Measurements from ENCODE around the gene IRF8. TPM values are rescaled to one million over a fixed set of nuclear protein-coding genes. Genes with fewer than 3 reads are reported as not detected.

IRF8 gene
- polyA plus RNA-seq, 1 of the 3 experiments (the other 2 are of a cell fraction): not detected

DNA sequence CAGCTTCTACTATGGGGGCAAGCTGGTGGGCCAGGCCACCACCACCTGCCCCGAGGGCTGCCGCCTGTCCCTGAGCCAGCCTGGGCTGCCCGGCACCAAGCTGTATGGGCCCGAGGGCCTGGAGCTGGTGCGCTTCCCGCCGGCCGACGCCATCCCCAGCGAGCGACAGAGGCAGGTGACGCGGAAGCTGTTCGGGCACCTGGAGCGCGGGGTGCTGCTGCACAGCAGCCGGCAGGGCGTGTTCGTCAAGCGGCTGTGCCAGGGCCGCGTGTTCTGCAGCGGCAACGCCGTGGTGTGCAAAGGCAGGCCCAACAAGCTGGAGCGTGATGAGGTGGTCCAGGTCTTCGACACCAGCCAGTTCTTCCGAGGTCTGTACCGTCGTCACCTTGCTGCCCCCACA is 19.5 kb downstream of the IRF8 start:
- no peak for TF ChIP-seq POLR2AphosphoS5 (IDR thresholded peaks at IDR 0.05; ENCODE audit: low read depth, low read length)
- H3K27me3 ChIP-seq (ENCODE audit: insufficient read depth): peaks cover 97% of the 10 kb centered on the region
- H4K20me1 ChIP-seq (ENCODE audit: insufficient read depth): no peaks in the 10 kb centered on the region
- H3K4me2 ChIP-seq: no peak overlapping the region
- ChIA-PET CTCF (no interaction called here), POLR2A (no interaction called here)
- DNase-seq: no peak
- no peaks in the 10 kb centered on the region for H3K9me3 ChIP-seq
- no peaks in the 10 kb centered on the region for H3K36me3 ChIP-seq (replicated peaks in 1 of 2; ENCODE audit: control insufficient read depth in 1 of 2, insufficient read depth in 2 of 2, low read length in 1 of 2)
- H3K4me1 ChIP-seq (ENCODE audit: control insufficient read depth in 1 of 2, insufficient read depth in 2 of 2, low read depth in 1 of 2, low read length in 1 of 2): no peaks in the 10 kb centered on the region
- H3F3A ChIP-seq (replicated peaks; ENCODE audit: insufficient read depth): no peaks in the 10 kb centered on the region
- no peak overlapping the region for H3K27ac ChIP-seq (ENCODE audit: low read depth in 2 of 2, low read length in 1 of 2)
- H3K4me3 ChIP-seq (ENCODE audit: low read depth in 2 of 2, low read length in 1 of 2): no peak overlapping the region
- H3K79me2 ChIP-seq (ENCODE audit: insufficient read depth): no peaks in the 10 kb centered on the region
- H3K9me2 ChIP-seq: no peaks in the 10 kb centered on the region
- no peak overlapping the region for H2AFZ ChIP-seq (ENCODE audit: low read depth)
- 22% methylated on average over 16 of the region's 30 CpGs for WGBS (ENCODE audit: low lambda C conversion rate)
- no peak overlapping the region for H3K9ac ChIP-seq

DNA sequence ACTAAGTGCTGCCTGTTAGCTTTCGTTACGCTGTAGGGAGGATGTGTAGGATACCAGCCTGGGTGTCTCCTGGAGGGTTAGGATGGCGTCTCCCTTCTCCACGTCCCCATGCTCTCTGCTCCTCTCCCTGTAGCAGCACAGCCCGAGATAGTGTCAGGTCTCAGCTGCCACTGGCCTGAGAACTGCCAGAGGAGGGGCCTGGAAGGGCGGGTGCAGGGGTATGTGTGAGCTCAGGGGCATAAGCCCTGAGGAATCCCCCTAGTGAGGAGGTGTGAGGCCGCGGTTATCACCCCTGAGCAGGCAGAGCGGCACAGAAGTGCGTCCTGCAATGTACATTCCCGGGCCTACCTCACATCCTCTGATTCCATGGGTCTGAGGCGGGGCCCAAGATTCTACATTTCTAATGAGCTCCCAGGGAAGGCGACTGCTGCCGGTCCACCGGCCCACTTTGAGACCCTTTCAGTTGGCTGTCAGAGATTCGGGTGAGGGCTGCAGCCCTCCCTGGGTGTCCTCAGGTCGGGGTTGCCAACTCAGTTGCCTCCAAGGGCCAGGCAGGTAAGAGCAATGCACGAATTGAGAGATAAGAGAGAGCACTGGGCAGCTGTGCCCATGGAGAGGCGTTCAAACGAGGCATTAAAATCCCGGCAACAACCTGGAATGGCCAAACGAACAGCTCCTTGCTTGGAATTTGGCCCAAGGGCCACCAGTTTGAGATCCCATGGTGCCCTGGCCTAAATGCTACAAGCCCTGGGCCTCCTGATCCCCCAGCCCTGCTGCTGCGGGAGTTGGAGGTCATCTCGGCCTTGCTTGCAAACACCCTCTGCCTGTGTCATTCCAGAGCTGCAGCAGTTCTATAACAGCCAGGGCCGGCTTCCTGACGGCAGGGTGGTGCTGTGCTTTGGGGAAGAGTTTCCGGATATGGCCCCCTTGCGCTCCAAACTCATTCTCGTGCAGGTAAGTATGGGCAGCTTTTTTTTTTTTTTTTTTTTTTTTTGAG is 20.6 kb downstream of the IRF8 start:
- TF ChIP-seq GABPA (IDR thresholded peaks at IDR 0.05; ENCODE audit: low read depth) (no peak), TEAD4 (IDR thresholded peaks at IDR 0.05; ENCODE audit: borderline replicate concordance, insufficient read depth) (no peak), TAF1 (IDR thresholded peaks at IDR 0.05; ENCODE audit: borderline replicate concordance, low read depth, low read length) (no peak), RXRA (IDR thresholded peaks at IDR 0.05; ENCODE audit: borderline replicate concordance, low read depth) (no peak)
- CTCF ChIA-PET: interaction anchor here (1.1 to 1.6 kb wide), 2 partner anchors 17 to 99 kb away, joined by 3 to 4 read pairs; no protein-coding TSS in a partner anchor
- Histone ChIP-seq H3K9ac (no peak overlapping the region), H3F3A (replicated peaks; ENCODE audit: insufficient read depth) (no peaks in the 10 kb centered on the region), H4K20me1 (ENCODE audit: insufficient read depth) (no peaks in the 10 kb centered on the region), H3K79me2 (ENCODE audit: insufficient read depth) (no peaks in the 10 kb centered on the region), H2AFZ (ENCODE audit: low read depth) (no peak overlapping the region), H3K9me2 (no peaks in the 10 kb centered on the region), H3K4me1 (ENCODE audit: control insufficient read depth in 1 of 2, insufficient read depth in 2 of 2, low read depth in 1 of 2, low read length in 1 of 2) (no peaks in the 10 kb centered on the region), H3K27ac (ENCODE audit: low read depth in 2 of 2, low read length in 1 of 2) (no peak overlapping the region), H3K27me3 (ENCODE audit: insufficient read depth) (peaks cover 97% of the 10 kb centered on the region), H3K4me3 (ENCODE audit: low read depth in 2 of 2, low read length in 1 of 2) (no peak overlapping the region), H3K4me2 (no peak overlapping the region), H3K36me3 (replicated peaks in 1 of 2; ENCODE audit: control insufficient read depth in 1 of 2, insufficient read depth in 2 of 2, low read length in 1 of 2) (no peaks in the 10 kb centered on the region), H3K9me3 (no peaks in the 10 kb centered on the region)
- POLR2A ChIA-PET: no interaction called here
- no peak for DNase-seq
- 19% methylated on average over 24 of the region's 29 CpGs for WGBS (ENCODE audit: low lambda C conversion rate)

DNA sequence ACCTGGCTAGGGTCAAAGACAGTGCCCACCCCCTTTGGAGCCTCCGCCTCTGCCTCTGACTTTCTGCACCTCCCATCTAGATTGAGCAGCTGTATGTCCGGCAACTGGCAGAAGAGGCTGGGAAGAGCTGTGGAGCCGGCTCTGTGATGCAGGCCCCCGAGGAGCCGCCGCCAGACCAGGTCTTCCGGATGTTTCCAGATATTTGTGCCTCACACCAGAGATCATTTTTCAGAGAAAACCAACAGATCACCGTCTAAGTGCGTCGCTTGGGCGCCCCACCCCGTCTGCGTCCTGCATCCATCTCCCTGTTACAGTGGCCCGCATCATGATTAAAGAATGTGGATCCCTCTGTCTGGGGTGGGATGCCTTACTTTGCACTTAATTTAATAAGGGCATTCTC is 22.1 kb downstream of the IRF8 start:
- Histone ChIP-seq H2AFZ (ENCODE audit: low read depth) (no peak overlapping the region), H4K20me1 (ENCODE audit: insufficient read depth) (no peaks in the 10 kb centered on the region), H3K4me3 (ENCODE audit: low read depth in 2 of 2, low read length in 1 of 2) (no peak overlapping the region), H3K27me3 (ENCODE audit: insufficient read depth) (peaks cover 100% of the 10 kb centered on the region), H3K36me3 (replicated peaks in 1 of 2; ENCODE audit: control insufficient read depth in 1 of 2, insufficient read depth in 2 of 2, low read length in 1 of 2) (no peaks in the 10 kb centered on the region), H3K4me1 (ENCODE audit: control insufficient read depth in 1 of 2, insufficient read depth in 2 of 2, low read depth in 1 of 2, low read length in 1 of 2) (no peaks in the 10 kb centered on the region), H3K27ac (ENCODE audit: low read depth in 2 of 2, low read length in 1 of 2) (no peak overlapping the region), H3F3A (replicated peaks; ENCODE audit: insufficient read depth) (no peaks in the 10 kb centered on the region), H3K4me2 (no peak overlapping the region), H3K9me2 (no peaks in the 10 kb centered on the region), H3K9me3 (no peaks in the 10 kb centered on the region), H3K79me2 (ENCODE audit: insufficient read depth) (no peaks in the 10 kb centered on the region), H3K9ac (no peak overlapping the region)
- DNase-seq: no peak
- ChIA-PET CTCF (no interaction called here), POLR2A (no interaction called here)
- 36% methylated on average over 12 of the region's 14 CpGs for WGBS (ENCODE audit: low lambda C conversion rate)
- TF ChIP-seq EP300 (IDR thresholded peaks at IDR 0.05; ENCODE audit: borderline replicate concordance in 1 of 2, low read depth in 1 of 2, low read length in 1 of 2) (no peak), NRF1 (IDR thresholded peaks at IDR 0.05; ENCODE audit: low read depth, low read length) (no peak), TEAD4 (IDR thresholded peaks at IDR 0.05; ENCODE audit: borderline replicate concordance, insufficient read depth) (no peak), MXI1 (IDR thresholded peaks at IDR 0.05; ENCODE audit: low read depth, low read length) (no peak), RCOR1 (IDR thresholded peaks at IDR 0.05; ENCODE audit: low read length) (no peak), ELF1 (IDR thresholded peaks at IDR 0.05) (no peak), FOXJ3 (CRISPR knock-in tag; IDR thresholded peaks at IDR 0.05) (no peak), NFIC (IDR thresholded peaks at IDR 0.05; ENCODE audit: borderline replicate concordance) (no peak), MEF2A (IDR thresholded peaks at IDR 0.05; ENCODE audit: borderline replicate concordance, low read depth) (no peak), EZH2phosphoT487 (IDR thresholded peaks at IDR 0.05; ENCODE audit: borderline replicate concordance, low read depth) (no peak), POLR2AphosphoS5 (IDR thresholded peaks at IDR 0.05; ENCODE audit: low read depth, low read length) (no peak)
- TF ChIP-seq, protein P1, sequence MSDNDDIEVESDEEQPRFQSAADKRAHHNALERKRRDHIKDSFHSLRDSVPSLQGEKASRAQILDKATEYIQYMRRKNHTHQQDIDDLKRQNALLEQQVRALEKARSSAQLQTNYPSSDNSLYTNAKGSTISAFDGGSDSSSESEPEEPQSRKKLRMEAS (IDR thresholded peaks at IDR 0.05; ENCODE audit: low read depth): no peak
- TF ChIP-seq, protein P2, sequence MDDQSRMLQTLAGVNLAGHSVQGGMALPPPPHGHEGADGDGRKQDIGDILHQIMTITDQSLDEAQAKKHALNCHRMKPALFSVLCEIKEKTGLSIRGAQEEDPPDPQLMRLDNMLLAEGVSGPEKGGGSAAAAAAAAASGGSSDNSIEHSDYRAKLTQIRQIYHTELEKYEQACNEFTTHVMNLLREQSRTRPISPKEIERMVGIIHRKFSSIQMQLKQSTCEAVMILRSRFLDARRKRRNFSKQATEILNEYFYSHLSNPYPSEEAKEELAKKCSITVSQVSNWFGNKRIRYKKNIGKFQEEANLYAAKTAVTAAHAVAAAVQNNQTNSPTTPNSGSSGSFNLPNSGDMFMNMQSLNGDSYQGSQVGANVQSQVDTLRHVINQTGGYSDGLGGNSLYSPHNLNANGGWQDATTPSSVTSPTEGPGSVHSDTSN (IDR thresholded peaks at IDR 0.05): no peak
- TF ChIP-seq, protein P3, sequence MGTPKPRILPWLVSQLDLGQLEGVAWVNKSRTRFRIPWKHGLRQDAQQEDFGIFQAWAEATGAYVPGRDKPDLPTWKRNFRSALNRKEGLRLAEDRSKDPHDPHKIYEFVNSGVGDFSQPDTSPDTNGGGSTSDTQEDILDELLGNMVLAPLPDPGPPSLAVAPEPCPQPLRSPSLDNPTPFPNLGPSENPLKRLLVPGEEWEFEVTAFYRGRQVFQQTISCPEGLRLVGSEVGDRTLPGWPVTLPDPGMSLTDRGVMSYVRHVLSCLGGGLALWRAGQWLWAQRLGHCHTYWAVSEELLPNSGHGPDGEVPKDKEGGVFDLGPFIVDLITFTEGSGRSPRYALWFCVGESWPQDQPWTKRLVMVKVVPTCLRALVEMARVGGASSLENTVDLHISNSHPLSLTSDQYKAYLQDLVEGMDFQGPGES (IDR thresholded peaks at IDR 0.05; ENCODE audit: low read depth, low read length): no peak

All from SK-N-SH (cell line).